LoVo (cell line): ENCODE results near the gene APCDD1.

Source experiments
- DNase-seq: peaks from one replicate; pipeline ENCODE4 v3.0.0-alpha.2; 2016; ENCODE audit warnings: low spot score

Gene APCDD1

GRCh38 chr18:10432781-10433180 is 21.7 kb upstream of the APCDD1 start:
- no peak for DNase-seq

DNA sequence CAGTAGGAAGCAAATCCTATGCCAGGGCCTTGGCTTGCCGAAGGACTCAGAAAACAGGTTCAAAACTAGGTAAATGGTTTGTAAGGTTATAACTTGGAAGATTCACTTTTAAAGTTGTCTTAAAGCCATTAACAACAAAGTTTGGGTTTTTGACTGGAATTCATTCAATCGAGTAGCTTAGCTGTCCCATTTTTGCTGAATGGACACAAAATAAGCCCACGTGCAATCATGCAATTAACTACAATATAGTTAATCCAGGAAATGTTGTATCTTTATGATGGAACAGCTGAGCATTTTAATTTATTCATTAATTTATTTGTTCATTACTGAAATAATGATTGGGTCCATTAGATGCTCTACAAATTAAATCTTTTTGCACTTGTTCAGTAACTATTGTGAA is 18.3 kb upstream of the APCDD1 start:
- no peak for DNase-seq

GRCh38 chr18:10437837-10438236 is 16.6 kb upstream of the APCDD1 start:
- no peak for DNase-seq

- no peak for DNase-seq
Observed at GRCh38 chr18:10439898-10440297, 14.5 kb upstream of the APCDD1 start.

DNA sequence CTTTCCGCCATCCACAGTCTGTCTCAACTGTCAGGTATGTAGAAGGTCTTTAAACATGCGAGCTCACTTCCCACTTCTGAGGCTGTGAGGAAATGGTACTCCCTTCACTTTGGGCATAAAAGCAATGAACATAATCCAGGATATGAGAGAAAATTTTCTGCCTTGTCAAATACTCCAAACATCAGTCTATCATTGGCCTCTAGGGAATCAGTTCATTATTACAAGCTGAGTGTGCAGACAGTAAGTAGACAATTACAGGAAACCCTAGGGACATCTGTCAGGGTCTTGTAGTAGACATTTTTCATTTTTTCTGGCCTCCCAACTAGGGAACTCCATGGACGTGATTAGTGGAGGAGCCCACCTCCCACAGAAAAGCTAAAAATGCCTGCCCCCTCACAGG is 13.6 kb upstream of the APCDD1 start:
- DNase-seq = no peak

DNA sequence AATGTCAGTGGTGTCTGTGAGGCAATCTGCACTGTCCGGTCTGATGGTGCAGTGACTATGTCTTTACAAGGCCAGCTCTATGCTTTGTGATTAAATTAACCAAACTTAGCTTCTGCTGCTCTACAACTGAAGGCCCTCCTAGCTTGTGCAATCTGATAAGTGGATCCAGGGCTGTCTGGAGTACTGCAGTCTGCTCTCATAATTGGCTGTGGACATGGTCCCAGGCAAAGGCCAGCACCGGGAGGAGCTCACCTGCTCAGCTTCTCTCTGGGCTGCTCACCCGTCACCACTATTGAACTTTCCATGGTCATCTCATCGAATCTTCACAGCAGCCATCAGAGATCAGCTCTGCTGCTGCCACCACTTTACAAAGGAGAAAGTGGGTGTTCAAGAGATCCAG is 13.0 kb upstream of the APCDD1 start:
- DNase-seq = no peak

DNA sequence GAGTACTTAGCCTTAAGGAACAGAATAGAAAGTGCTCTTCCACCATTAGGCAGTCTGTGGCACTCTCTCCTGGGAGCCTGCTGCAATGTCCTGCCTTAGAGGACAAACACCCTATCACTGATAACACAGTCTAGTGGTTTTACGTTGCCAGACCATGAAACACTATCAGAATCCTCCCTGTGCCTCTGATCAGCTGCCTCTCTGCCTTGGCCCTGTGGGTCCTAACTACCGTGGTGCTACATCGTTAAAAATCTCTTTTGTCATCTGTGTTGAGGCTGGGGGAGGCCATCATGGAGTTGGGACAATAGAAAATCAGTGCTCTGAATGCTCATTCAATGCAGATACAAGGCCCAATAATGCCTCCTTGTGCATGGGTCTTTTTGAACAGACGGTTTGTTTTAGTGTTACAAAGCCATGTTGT is 11.9 kb upstream of the APCDD1 start:
- no peak for DNase-seq

DNA sequence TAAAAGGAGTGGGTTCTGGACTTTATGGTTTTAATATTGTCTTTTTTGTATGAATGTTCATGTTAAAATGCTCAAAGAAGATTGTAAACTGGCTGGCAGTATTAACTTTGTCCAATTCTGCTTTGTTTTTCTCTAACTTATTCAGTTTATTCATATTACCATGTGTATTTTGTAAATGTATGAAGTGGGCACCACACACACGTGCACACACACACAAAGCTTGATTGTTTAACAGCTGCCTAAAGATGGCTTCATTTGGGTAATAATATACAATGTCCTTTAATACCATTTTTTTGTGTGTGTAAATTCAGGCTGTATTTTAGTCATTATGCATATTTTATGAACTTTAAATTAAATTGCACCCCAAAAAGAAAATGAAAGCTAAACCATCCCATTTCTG is 11.4 kb upstream of the APCDD1 start:
- DNase-seq = no peak

- peak; percentile 7 for DNase-seq
Observed at GRCh38 chr18:10444314-10445006, 10.0 kb upstream of the APCDD1 start.

GRCh38 chr18:10449396-10449795 is 5.0 kb upstream of the APCDD1 start:
- no peak for DNase-seq

DNA sequence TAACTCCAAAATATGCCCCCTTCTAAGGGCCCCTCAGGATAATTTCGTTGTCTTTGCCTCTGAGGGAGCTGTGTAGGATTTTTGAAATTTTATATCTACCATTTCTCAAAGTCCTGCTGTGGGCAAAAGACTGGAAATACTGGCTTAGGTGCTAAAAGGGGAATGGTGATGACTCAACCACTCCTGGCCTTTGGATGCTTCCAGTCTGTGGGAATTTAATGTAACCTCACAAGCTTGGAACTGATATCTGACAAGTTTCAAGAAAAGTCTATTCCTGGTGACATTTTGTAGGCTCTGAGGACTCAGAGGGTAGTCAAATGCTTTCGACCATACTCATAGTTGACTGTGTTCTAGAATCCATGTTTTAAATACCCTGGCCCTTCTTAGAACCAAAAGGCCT is 3.4 kb upstream of the APCDD1 start:
- DNase-seq = no peak

DNA sequence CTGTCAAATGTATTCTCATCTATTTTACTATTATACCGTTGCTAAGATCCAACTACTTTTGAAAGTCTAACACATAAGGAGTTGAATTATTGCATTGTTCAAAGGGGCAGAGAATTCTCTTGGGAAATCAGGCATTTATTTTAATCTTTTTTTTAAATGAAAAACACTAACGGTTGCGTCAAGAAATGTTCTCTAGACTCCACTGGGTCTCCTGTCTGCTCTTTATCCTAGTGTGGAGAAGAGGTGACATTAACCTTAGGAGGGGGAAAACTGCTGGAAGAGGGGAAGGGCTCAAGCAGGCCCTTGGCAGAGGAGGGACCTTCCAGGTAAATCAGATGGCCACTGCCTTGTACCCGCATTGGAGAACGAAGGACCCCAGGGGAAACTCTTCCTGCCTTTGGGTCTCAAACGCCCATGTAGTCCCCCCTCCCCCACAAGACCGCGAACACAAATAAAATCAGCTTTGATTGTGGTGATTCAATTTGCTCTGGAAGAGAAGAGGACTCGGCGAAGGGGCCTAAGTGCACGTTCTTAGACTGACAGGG is 1.1 kb upstream of the APCDD1 start:
- no peak for DNase-seq

- peak; percentile 3 for DNase-seq
Observed at GRCh38 chr18:10454681-10455557, 484 bp downstream of the APCDD1 start.

DNA sequence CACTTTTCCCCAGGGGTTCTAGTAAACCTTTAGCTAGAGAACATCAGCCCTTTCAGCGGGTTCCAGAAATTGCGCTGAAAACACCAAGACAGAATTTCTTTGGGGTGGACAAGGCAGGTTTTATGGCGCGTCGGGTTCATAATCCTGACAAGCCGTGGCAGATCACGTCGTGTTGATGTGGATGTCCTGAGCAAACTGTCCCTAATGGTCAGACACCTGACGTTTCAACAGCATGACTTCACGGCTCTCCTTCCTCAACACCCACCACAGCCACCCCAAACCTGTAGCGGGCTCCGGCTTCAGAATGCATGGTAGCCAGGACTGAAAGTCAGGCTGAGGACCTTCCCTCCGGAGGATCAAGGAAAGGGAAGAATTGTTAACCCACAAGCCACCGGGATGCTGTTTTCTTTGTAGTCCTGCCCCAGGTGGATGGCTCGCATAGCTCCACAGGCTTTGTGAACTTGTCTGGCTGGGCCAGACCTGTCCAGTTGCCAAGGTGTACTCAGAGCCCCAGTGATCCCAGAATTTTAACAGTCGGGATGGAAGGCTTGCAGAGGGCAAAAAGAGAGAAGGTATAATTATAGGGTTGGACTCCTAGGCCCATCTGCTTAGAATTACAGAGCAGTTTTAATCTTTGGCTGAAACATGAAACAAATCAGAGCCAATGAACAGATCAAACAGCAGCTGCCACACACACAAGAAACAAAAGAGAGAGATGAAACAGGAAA is 1.5 kb downstream of the APCDD1 start:
- no peak for DNase-seq

DNA sequence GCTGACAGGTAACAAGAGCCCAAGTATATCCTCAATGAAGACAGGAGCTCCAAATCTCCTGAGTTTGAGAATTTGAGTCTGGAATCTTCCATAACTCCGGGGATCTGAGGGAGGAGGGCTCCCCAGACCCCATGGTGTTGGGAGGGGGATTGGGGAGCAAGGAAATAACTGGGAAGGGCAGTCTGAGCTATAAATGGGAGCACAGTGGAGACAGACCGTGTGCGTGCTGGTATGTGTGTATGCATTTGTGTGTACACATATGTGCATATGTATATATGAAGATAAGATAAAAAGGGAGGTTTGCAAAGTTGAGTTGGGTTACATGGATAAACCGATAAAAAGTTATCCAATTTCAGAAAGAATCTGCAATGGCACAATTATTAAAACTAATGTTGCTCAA is 2.3 kb downstream of the APCDD1 start:
- no peak for DNase-seq

GRCh38 chr18:10457128-10457527 is 2.7 kb downstream of the APCDD1 start:
- no peak for DNase-seq

GRCh38 chr18:10457767-10458166 is 3.3 kb downstream of the APCDD1 start:
- DNase-seq = no peak

DNA sequence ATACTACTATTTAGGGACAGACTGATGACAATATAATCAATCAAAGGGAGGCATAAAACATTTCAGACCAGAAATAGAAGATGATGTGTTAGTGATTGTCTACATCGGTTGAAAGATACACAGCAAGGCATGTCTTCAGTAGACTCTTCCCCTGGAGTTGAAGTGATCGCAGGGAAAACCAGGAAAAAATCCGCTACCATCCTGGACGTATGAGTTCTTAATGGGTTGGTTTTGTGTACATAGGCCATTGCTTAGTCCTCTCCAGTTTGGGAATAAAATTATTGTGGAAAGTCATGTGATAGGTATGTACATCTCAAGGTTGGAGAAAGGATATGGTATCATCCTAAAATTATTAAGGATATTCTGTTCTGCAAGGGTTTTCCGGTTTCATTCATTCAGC is 4.3 kb downstream of the APCDD1 start:
- DNase-seq = no peak

DNA sequence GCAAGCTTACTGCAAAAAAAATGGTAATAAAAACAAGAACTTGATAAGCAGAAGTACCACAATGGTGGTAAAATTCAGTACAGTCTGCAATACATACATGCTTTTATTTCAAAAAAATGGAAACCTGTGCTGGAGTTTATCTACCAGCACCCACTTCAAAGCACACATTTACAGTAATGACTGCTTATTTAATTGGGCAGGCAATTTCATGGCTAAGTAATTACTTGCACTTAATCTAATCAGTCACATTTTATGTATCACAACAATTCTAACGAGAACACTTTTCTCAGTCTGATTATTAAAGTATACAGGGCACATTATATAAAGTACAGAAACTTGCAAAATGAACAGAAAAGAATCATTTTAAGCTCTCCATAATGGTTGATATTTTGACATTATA is 5.2 kb downstream of the APCDD1 start:
- no peak for DNase-seq

GRCh38 chr18:10460414-10461018 is 6.1 kb downstream of the APCDD1 start:
- DNase-seq = no peak

DNA sequence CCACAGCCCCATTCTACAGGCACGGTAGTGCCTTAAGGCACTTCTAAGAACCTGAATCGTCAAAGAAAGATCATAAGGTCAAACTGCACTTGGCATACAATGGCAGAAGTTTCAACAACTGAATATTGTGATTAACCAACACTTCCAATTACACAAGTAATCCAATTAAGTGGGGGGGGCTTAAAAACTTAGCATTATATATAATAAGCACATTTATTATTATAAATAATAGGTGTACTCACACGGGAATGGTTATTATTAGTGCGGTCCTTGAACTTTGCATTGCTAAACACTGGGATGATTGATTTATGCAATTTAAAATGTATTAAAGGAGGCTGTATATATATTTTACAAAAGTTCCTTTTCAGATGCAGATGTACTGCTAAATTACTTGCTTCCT is 7.6 kb downstream of the APCDD1 start:
- DNase-seq = no peak

- DNase-seq = no peak
Observed at GRCh38 chr18:10462597-10462996, 8.2 kb downstream of the APCDD1 start.
